GM21447 (cell line): ENCODE measurements around the gene PCNX3.

Experiments used
- ATAC-seq: cut with Tn5 transposase; IDR thresholded peaks from one replicate; pipeline ENCODE4 v1.9.1; 2021; ENCODE audit not compliant: unreplicated experiment

Gene PCNX3

GRCh38 chr11:65580031-65580692, 35.4 kb upstream of the PCNX3 start:
- ATAC-seq = no peak

GRCh38 chr11:65580756-65581155, 34.8 kb upstream of the PCNX3 start:
- ATAC-seq = no peak

- ATAC-seq = no peak
Observed at GRCh38 chr11:65581928-65582327, 33.6 kb upstream of the PCNX3 start.

GRCh38 chr11:65583589-65583988, 32.0 kb upstream of the PCNX3 start:
- no peak for ATAC-seq

- ATAC-seq = no peak
Observed at GRCh38 chr11:65584106-65584505, 31.5 kb upstream of the PCNX3 start.

GRCh38 chr11:65584723-65585171, 30.8 kb upstream of the PCNX3 start:
- no peak for ATAC-seq

- no peak for ATAC-seq
Observed at GRCh38 chr11:65585396-65586246, 30.0 kb upstream of the PCNX3 start.

- ATAC-seq = no peak
Observed at GRCh38 chr11:65586247-65586630, 29.3 kb upstream of the PCNX3 start.

GRCh38 chr11:65586676-65587075, 28.9 kb upstream of the PCNX3 start:
- ATAC-seq = no peak

GRCh38 chr11:65588199-65589054, 27.1 kb upstream of the PCNX3 start:
- peak; percentile 87 for ATAC-seq

GRCh38 chr11:65589444-65590239, 25.9 kb upstream of the PCNX3 start:
- ATAC-seq = no peak

GRCh38 chr11:65590240-65590738, 25.3 kb upstream of the PCNX3 start:
- ATAC-seq = no peak

GRCh38 chr11:65591939-65592857, 23.4 kb upstream of the PCNX3 start:
- no peak for ATAC-seq

GRCh38 chr11:65592858-65593517, 22.6 kb upstream of the PCNX3 start:
- no peak for ATAC-seq

- ATAC-seq = no peak
Observed at GRCh38 chr11:65593518-65594414, 21.8 kb upstream of the PCNX3 start.

GRCh38 chr11:65595131-65595530, 20.4 kb upstream of the PCNX3 start:
- no peak for ATAC-seq

- ATAC-seq = no peak
Observed at GRCh38 chr11:65595543-65596281, 19.9 kb upstream of the PCNX3 start, which contains the start of gene KCNK7. Gene KCNK7, minus strand, starts transcription at chr11:65595800. Its CDS starts 28 bp downstream, at chr11:65595772.
